GM18505 (cell line): ENCODE results near the gene GOLGA2.
"Not testable (repeated sequence)": the region's sequence is repeated elsewhere in the genome, so short reads cannot be mapped to it uniquely, and the experiment has no call there.

Source experiments
- ATAC-seq: cut with Tn5 transposase; IDR thresholded peaks from one replicate; pipeline ENCODE4 v1.9.1; 2021; ENCODE audit not compliant: unreplicated experiment
- POLR2A ChIP-seq: IDR thresholded peaks from 4 replicates; pipeline ENCODE4 v1.6.1; 2011; ENCODE audit warnings: borderline replicate concordance; ENCODE audit not compliant: insufficient read depth, insufficient read length; ENCODE audit errors: extremely low read depth

Gene GOLGA2

DNA sequence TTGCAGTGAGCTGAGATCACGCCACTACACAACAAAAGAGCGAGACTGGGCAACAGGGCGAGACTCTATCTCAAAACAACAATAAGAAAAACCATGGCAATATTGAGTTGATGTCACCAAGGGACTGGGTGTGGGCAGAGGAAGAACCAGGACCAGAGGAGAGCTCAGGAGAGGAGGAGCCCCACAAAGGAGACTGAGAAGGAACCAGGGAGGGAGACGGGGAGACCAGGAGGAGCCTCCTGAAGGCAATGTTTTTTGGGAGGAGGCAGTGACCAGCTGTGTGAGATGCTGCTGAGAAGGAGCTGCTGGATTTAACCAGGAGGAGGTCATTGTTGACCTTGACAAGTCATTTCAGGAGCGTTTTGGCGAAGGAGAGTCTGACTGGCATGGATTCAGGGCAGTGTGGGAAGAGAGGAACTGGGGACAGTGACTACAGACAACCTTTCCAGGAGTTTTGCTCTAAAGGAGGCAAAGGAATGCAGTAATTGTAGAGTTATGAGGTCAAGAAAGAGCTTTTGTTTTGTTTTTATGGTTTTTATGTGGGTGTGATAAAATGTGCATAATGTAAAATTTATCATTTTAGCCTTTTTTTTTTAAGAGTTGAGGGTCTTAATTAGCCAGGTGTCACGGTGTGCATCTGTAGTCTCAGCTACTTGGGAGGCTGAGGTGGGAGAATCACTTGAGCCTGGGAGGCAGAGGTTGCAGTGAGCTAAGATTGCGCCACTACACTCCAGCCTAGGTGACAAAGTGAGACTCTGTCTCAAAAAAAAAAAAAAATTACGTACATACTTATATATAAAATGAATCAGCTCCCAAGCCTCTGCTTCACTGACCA is 28.5 kb upstream of the GOLGA2 start:
- no peak for ATAC-seq
- no peak for TF ChIP-seq POLR2A

GRCh38 chr9:128298535-128299482 is 23.0 kb upstream of the GOLGA2 start:
- ATAC-seq: no peak
- no peak for TF ChIP-seq POLR2A

- ATAC-seq: no peak
- TF ChIP-seq POLR2A: no peak
Observed at GRCh38 chr9:128297221-128297773, 21.5 kb upstream of the GOLGA2 start.

- no peak for ATAC-seq
Observed at GRCh38 chr9:128296340-128297220, 20.8 kb upstream of the GOLGA2 start.

DNA sequence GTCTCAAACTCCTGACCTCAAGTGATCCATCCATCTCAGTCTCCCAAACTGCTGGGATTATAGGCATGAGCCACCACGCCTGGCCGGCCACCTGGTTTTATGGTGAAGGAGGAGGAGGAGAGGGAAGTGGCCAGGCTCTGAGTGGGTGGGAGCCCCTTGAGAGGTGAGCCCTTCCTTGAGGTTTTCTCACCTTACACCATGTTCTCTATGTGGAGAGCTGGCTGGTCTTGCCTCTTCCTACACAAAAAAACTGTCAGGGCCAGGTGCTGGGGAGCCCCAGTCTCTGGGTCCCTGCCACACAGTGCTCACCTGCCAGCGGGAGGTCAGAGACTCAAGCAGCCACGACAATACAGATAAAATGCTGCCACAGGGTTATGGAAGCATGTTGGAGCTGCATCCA is 18.3 kb upstream of the GOLGA2 start:
- no peak for TF ChIP-seq POLR2A
- no peak for ATAC-seq

More at GRCh38 chr9:128296340-128297220, 20.8 kb upstream of the GOLGA2 start:
- no peak for TF ChIP-seq POLR2A

- no peak for TF ChIP-seq POLR2A
- ATAC-seq: no peak
Observed at GRCh38 chr9:128293091-128293490, 17.3 kb upstream of the GOLGA2 start.

- no peak for TF ChIP-seq POLR2A
- ATAC-seq: no peak
Observed at GRCh38 chr9:128292009-128292408, 16.2 kb upstream of the GOLGA2 start.

DNA sequence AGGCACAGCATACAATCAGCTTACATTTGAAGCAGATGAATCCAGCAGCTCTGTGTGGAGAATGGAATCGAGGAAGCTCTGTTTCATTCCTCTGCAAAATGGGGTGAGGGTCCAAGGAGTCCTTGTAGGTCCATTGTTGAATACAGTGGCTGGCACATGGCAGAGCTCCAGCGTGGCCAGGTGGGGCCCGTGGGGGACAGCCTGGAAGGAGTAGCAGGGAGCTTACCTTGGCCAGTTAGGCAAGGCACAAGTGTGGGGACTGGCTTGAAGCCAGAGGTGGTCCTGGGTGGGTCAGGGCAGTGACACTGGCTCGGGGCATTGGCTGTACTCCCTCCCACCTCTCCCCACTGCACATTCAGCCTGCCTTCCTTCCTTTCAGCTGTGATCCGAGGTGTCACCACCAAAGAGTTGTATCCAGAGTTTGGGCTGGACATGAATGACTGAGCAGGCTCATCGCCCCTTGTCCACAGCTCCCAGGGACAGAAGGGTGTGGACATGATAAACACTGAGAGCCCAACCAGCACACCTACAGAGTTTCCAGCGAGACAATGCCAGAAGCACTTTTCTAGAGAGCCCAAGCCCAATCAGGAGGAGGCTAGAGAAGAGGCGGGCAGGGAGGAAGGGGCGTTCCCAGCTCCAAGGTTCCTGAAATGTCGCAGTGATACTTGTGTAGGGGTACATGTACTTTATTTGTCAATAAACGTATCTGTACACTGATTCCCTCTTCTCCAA is 12.6 kb upstream of the GOLGA2 start:
- TF ChIP-seq POLR2A: no peak
- ATAC-seq: no peak

GRCh38 chr9:128286440-128286839 is 10.6 kb upstream of the GOLGA2 start:
- TF ChIP-seq POLR2A: no peak
- no peak for ATAC-seq

DNA sequence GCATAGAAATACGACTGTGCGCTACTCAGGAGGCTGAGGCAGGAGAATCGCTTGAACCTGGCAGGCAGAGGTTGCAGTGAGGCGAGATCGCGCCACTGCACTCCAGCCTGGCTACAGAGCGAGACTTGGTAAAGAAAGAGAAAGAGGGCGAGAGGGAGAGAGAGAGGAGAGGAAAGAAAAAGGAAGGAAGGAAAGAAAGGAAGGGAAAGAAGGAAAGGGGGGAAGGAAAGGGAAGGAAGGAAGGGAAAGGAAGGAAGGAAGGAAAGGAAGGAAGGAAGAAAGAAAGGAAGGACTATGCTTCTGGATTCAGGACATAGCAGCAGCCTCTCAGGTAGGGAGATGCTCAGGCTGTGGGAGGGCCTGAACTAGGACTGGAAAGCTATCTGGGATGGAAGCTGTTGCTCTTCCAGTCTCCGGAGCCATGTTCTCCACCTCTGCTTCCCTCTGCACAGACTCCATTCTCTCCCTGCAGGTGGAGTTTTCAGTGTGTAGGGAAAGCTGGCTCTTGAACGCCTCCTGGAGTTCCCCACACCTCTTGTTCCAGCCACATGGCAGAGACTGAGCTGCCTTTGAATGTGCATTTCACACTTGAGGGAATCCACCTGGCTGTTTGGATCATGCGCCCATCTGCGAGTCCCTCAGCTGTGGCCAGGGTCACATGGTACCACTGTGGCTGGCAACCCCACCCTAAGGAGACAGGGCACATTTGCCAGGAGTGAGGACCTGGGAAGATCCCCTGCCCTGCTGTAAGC is 9.4 kb upstream of the GOLGA2 start:
- no peak for ATAC-seq
- TF ChIP-seq POLR2A: no peak

GRCh38 chr9:128282500-128282899 is 6.7 kb upstream of the GOLGA2 start:
- no peak for ATAC-seq
- TF ChIP-seq POLR2A: no peak

GRCh38 chr9:128280084-128280622 is 4.3 kb upstream of the GOLGA2 start:
- no peak for TF ChIP-seq POLR2A
- no peak for ATAC-seq

DNA sequence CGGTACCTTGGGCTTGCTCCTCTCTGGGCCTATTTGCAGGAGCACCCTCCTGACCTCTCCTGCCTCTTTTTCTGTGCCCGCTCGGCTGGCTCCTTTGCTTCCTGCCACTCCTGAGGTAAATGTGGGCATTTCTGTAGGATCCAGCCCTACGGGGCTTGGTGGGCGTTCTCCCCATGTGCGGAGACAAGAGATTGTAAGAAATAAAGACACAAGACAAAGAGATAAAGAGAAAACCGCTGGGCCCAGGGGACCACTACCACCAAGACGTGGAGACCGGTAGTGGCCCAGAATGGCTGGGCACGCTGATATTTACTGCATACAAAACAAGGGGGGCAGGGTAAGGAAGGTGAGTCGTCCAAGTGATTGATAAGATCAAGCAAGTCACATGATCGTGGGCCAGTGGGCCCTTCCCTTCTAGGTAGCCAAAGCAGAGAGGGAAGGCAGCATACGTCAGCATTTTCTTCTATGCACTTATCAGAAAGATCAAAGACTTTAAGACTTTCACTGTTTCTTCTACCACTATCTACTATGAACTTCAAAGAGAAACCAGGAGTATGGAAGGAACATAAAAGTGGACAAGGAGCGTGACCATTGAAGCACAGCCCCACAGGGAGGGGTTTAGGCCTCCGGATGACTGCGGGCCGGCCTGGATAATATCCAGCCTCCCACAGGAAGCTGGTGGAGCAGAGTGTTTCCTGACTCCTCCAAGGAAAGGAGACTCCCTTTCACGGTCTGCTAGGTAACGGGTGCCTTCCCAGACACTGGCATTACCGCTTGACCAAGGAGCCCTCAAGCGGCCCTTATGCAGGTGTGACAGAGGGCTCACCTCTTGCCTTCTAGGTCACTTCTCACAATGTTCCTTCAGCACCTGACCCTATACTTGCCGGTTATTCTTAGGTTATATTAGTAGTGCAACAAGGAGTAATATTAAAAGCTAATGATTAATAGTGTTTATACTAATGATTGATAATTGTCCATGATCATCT is 3.6 kb upstream of the GOLGA2 start:
- ATAC-seq: not testable (repeated sequence)
